HG03064 (cell line): ENCODE data around the gene USH2A.

Source experiments
- ATAC-seq: cut with Tn5 transposase; IDR thresholded peaks from one replicate; pipeline ENCODE4 v1.9.1; 2021; ENCODE audit warnings: low read depth; ENCODE audit not compliant: unreplicated experiment

Gene USH2A

DNA sequence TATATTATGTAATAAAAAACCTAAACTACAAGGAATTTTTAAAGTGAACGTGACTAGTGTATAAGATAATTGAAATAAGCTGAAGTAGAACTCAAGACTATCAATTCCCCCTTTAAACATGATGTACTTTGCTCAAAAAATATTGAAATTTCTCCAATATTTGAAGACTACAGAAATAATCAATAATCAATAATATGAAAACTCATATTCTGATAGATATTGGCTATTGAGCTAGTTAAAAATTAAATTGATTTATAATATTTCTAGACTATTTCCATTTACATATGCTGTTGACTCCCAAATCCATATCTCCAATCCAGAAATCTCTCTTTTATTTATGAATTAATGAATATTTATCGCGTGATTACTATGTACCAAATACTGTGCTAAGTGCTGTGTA lies 133.2 kb downstream of the USH2A start:
- ATAC-seq, result no peak

DNA sequence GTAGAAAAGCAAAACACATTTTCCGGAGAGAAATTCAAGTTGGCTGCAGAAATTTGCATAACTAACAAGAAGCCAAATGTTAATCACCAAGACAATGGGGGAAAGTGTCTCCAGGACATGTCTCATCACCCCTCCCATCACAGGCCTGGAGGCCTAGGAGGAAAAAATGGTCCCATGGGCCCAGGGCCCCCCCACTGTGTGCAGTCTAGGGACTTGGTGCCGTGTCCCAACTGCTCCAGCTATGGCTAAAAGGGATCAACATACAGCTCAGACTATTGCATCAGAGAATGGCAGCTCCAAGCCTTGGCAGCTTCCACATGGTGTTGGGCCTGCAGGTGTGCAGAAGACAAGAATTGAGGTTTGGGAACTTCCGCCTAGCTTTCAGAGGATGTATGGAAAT lies 138.2 kb downstream of the USH2A start:
- no peak for ATAC-seq

DNA sequence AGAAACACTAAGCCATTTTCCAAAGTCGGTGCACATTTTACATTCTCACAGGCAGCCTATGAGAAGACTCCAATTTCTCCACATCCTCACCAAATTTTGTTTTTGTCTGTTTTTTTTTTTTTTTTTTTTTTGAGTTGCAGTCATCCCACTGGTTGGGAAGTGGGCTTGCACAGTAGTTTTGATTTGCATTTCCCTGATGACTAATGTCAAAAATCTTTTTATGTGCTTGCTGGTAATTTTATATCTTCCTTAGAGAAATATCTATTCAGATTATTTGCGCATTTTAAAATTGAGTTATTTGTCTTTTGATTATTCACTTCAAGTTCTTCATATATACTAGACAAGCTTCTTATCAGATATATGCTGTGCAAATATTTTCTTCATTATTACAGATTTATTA lies 141.5 kb downstream of the USH2A start:
- no peak for ATAC-seq

DNA sequence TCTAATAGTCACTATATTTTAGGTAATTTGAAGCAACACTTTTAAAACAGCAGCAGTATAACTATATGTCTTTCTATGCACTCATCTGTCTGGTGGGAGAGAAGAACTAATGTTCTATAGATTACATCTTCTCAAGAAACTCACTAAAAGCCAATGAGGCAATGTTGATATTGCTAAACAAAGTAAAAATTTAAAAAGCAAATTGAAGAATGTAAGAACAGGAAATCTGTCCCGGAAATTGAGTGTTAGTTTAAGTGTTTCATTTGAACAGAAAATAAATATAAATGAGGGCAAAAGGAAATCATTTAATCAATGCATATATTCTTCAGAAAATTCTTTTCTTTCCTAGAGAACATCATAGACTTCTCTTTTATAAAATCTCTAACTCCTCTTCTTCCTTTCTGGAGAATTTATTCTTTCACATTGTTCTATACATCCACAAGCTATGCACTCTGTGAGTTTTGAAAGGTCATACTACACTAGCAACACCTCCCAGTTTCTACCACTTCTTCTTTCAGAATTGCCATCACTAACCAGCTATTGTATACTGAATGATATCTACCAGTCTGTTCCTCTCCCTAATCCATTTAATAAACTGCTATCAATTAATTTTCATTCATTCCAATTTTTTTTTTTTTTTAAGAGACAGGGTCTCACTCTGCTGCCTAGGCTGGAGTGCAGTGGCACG lies 153.0 kb downstream of the USH2A start:
- no peak for ATAC-seq

DNA sequence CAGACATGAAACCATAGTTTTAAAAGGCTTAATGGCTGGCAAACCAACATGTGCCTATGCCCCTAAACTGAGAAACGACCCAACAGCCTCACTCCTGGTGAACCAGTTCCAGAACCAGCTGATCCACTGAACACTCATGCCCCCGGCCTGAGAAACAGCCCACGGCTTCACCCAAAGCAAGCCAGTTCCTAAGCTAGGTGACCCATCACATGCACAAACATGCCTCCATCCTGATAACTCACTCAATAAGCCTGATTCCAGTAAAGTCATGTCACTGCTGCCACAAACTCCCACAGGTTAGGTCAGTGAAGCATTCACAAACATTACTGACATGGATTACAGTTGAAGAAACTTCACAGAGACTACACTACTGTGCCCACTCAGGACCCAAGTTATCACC lies 161.6 kb downstream of the USH2A start:
- ATAC-seq, result no peak

DNA sequence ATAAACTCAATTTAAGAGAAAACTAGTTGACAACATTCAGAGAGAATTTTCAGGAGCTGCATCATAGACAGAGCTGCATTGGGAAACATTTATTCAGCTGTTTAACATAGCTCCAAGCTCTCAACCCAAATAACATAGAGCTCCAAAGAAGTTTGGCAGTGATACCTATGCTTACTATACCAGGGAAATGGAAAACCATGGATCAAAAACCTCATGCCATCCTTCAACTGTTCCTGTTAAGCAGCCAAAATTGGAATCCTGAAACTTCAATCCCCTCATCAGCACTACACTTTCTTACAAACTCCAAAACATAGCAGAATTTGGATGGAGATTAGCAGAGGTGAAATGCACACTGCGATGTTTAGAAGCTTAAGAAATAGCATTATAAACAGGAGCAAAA lies 164.4 kb downstream of the USH2A start:
- ATAC-seq, result no peak

DNA sequence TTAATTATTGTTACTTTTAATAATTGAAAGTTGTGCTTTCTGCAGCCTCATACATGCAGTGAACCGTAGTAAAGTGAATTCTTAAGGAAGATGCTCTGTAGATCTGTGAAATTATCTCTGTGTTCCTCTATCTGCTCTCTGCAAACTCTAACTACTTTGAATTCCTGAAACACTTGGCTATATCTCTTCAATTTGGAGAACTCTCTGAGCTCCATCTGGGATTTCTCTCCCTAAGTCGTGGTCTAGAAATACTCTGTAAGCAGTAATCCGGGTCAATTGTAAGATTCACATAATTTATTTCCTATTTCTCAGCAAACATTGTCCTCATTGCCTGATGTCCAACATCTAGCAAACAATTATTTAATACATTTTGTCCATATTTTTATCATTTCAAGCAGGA lies 164.9 kb downstream of the USH2A start:
- no peak for ATAC-seq

DNA sequence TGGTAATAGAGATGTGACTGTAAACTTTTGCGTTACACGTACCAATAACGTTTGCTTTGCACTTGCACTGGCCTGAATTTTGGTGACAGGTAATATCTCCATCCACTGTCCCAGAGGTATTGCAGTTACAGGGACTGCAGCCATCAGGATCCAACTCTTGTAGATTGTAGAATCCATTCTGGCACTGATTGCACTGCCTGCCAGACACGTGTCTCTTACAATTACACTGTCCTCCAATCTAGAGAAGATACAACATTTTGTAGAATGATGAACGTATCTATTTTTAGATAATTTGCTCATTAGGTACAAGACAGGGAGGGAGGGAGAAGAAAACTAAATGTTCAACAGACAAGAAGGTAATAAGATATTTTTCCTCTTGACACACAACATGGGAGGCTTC lies 172.4 kb downstream of the USH2A start:
- ATAC-seq, result no peak

DNA sequence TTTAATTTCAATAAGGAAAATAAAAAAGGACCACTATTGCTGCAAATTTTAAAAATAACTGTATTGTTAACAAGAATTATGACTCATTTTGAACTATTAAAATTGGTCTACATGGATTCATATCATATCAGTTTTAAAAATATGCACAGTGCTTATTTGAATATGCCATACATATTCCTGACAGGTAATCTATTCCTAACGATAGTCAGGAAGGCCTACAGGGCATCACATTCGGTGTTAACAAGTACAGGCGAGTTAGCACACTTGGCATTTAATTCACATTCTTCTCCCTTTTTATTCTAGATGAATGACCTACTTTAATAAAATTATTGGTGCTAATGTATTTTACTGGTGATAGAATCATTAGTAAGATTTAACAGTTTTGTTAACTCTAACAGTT lies 174.6 kb downstream of the USH2A start:
- no peak for ATAC-seq

DNA sequence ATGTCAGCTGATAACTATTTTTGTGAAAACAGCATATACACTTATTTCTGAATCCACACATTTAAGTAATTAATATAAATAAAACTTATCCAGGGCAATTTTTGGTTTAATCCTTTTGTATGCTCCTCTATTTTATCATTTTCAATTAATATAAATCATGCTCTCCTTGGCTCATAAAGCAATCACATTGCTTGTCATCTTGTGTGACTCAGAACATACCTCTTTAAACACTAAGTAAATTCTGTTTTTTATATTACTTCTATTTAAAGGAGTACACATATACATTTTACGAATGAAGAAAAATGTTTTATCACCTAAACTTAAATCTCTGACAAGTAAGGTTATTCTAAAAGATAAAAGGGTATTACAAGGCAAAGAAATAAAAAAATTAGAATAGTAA lies 175.3 kb downstream of the USH2A start:
- ATAC-seq, result no peak

DNA sequence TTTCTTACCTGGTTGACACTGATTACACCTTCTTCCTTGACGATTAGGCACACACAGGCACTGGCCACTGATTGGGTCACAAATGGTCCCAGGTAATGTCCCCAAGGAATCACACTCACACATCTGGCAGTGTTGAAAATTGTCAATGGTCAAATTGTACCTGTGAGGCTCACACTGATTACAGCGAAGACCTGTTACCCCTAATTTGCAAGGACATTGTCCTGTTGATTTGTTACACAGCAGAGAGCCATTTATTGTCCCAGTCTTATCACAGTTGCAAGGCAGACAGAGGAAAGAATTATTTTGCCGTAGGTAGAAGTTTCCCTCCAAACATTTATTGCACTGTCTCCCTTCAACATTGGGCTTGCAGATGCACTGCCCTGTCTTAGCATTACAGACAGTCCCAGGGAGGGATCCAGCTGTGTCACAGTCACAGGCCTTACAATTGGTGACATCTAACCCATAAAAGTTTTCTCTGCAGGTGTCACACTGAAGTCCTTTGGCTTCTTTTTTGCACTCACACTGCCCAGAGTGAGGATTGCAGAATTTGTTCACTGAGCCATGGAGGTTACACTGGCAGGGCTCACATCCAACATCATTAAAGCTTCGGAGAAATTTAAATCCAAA lies 176.6 kb downstream of the USH2A start:
- ATAC-seq, result no peak

DNA sequence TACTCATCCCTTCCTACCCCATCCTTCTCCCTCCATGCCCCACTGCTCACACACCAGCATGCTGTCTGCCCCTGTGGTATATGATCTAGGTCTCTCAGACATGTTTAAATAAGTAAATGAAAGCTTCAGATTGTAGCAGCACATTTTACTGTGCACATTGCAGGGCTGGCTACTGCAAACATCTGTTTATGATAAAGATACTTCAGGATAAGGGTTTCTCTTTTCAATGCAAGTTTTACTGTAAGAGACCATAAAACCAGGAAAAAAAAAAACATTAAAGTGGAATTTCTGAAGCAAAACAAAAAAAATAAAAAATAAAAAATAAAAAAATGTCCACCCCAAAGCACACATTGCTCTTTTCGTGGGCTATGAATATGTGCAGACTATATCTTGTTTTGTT lies 184.4 kb downstream of the USH2A start:
- no peak for ATAC-seq

DNA sequence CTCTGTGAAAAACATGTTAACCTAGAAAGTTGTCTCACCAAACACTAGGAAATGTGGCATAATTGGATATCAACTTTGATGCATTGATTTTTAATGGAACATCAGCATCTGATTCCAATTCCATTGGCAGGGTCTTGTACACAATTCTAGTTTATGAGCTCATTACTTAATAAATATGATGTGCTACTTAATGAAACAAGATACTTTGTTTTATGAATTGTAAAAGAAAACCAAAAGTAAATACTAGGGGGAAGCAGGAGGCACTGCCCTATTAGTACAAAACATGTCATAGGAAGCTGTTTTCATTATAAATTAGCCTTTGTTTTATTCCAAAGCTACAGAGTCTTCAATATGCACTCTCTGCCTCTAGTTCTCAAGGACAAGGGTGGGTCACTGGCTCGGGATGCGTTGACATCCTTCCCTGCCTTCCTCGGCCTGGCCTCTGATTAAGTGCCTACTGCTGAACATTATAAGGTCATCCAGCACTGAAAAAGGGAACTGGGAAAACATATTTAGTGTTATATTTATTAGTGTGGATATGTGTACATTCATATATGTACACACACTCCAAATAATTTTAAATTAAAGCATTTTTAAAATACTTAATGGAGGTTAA lies 185.2 kb downstream of the USH2A start:
- ATAC-seq, result no peak

DNA sequence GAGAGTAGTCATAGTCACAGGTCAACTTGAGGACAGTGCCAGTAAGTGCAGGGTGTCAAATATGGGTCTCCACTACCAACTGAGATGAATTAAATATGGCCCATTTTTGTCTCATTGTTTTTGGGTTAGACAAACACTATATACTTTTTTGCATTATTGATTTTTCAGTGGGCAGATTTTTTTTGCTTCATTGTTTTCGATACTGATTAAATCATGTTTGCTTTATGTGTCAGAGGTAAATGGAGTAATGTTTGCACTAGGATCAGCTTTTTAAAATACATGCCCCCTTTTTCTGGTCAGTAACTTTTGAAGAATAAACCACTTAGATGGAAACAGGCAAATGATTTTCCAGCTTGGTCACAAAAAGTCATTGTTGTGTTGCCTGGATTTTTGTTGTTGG lies 199.0 kb downstream of the USH2A start:
- no peak for ATAC-seq

DNA sequence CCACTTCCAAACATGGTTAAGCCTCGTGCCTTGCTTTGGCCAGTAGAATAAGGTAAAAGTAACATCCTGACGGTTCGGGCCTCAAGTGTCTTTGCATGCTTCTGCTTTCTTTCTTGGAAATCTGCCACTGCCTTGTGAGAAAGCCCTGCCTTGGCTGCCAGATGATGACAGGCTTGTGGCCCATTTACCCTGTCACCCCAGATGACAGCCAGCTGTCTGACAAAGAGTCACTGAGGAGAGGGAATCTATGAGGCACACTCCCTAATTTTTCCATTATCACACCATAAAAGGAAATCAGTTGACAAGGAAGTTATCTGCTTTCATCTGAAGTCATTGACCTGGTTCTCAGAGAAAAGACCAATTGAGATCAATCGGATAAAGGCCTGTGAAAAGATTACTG lies 199.8 kb downstream of the USH2A start:
- no peak for ATAC-seq

DNA sequence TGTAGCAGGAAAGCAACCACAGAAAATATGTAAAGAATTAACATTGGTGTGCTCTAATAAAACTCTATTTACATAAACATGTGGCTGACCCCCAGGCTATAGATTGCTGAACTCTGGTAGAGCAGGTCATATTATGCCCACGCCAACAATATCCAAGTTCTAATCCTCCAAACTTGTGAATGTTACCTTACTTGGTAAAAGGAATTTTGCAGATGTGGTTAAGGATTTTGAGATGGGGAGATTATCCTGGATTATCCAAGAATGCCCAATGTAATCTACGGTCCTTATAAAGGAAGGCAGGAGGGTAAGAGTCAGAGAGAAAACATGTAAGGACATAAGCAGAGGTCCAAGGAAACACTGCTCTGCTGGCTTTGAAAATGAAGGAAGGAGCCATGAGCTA lies 201.0 kb downstream of the USH2A start:
- ATAC-seq, result no peak

DNA sequence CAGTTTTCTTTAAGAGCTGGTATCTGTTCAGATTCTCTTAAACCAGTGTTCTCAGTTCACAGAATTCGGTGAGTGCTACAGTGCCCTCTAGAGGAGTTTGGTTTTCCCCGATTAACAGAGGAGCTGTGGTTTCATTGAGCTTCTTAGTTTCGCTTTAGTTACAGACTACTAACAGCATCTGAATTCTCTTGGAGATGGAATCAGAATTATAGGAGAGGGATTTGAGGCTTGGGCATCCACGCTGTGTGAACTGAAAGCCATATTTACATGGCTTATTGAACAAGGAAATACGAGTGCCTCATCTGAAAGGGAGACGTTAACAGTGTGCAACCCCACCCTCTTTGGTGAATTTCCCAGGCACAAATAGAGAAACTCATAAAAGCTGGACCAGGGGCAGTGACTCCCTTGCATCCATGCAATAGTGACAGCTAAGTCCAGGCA lies 202.0 kb downstream of the USH2A start:
- peak; percentile 99 for ATAC-seq

DNA sequence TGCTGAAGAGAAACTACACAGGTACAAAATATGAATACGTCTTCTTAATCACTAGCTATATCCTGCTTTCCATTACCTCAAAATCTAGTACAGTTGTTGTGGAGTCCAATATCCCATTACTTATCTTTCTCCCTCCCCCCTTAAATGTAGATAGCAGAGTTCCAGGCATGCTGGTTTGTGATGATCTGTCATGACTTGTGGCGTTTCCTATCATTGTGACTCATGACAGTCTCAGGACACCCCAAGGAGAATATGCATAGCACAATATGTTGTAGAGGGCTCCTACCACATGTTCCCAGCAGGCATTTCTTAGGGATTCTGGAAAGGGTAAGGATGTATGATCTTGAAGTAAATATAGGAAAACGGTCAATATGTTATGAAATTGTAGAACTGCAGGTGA lies 206.9 kb downstream of the USH2A start:
- no peak for ATAC-seq

DNA sequence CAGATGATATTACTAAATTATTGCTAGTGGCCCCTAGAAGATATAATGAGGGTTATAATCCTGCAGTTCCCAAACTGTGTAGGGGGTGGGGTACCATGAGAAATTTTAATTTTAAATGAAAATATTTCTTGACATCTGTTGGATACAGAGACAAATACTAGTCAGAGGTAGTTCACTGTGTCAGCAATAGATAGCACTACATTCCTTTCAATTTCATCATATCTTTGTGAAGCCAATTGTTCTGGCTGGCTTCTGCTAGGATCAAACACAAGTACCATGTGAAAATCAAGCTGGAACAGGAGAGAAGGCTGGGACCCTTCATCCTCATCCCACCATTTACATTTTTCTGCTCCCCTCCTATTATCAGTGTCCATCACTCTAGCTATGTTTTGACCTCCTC lies 208.1 kb downstream of the USH2A start:
- no peak for ATAC-seq

DNA sequence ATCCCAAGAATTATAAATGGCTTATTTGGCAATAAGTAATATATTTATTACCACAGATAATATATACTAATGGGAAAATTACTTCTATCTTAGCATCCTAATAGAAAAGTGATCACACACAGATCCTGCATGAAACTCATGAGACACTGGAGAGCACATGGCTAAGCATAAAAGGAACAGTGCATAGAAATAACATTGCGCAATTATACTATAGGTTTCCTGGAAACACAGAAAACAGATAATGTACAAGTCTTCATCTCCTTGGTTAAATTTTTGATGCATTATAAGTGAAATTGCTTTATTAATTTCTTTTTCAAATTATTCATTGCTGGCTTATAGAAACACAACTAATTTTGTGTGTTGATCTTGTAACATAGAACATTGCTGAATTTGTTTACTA lies 210.4 kb downstream of the USH2A start:
- ATAC-seq, result no peak

DNA sequence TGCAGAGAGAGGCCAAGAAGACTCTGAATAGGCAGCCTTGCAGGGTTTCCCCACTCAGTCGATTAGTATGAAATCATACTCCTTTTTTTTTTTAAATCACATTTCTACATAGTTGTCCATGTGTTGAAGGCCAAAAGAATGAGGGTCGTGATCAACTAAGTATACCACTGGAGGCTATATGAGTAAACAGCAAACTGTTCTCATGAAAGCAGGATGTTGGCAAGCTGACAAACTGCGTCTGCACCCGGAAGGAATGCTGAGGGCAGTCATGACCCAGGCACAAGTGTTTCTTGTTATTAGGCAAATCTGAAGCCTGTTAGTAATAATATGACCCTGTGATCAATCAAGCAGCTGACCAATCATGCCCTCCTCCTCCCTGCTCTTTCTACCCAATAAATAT lies 213.2 kb downstream of the USH2A start:
- ATAC-seq, result no peak

DNA sequence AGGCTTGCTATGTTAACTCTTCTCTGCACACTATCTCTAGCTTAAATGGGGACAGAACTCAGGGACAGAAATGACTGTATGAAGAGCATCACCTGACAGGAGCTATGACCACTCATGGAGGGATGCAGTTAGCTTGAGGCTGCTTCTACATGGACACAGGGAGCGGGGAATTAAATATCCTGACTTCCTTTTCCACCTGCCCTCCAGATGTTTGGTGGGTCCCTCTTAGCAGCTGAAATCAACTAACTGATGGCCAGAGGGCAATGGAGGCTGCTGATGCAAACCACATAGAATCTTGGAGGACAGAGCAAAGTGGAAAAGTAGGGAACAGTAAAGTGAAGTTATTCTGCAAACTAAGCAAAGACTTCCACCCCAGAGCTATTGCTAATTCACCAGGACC lies 214.1 kb downstream of the USH2A start:
- ATAC-seq, result no peak
